GM21529 (cell line): ENCODE results near the gene DUS4L.
"Not testable (repeated sequence)": the region's sequence is repeated elsewhere in the genome, so short reads cannot be mapped to it uniquely, and the experiment has no call there.

Experiments used
- ATAC-seq: cut with Tn5 transposase; IDR thresholded peaks from one replicate; pipeline ENCODE4 v1.9.1; 2021; ENCODE audit not compliant: unreplicated experiment

Gene DUS4L, protein sequence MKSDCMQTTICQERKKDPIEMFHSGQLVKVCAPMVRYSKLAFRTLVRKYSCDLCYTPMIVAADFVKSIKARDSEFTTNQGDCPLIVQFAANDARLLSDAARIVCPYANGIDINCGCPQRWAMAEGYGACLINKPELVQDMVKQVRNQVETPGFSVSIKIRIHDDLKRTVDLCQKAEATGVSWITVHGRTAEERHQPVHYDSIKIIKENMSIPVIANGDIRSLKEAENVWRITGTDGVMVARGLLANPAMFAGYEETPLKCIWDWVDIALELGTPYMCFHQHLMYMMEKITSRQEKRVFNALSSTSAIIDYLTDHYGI

DNA sequence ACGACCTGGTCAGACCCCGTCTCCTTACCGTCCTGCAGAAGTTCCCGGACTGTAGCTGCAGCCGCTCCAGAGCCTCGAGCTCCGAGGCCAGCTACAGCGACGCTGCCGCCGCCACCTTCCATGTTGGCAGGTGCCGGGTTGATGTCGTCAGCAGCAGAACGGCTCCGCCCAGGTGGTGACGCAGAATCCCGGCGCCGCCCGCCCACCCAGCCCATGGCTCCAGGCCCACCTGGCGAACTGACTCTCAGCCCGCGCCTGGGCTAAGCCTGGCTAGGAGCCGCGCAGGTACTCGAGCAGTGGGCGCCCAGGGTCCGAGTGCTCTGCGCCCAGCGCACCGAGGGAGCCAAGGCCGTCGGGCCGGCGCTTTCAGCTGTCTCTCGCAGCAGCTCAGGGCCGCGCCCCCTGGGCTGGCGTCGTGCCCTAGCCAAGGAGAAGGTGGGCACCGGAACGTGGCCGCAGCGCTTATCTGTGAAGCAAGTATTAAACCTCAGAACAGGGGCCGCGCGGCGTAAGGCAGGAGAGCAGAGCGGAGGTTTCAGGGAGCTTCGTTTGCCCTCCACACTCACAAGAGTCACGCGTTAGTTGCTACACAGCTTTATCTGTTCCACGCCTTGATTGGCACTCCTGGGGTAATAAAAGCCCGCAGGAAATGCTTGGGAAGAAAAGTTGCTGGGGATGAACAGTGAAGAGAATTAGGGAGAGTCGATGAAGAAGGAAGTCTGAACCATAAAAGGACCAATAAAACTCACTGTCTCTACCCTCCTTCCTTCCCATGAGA is at the start of gene DUS4L, which contains the start of gene COG5:
Gene DUS4L, plus strand, starts transcription at position 197 of the 778 bp plus-strand sequence. CDS start 3,100 bp downstream, outside the sequence.
Gene COG5, minus strand, starts transcription at position 146 of the 778 bp plus-strand sequence. Its CDS starts 24 bp downstream, at position 122.
- peak; percentile 97 for ATAC-seq

GRCh38 chr7:107526672-107527071 is 37.1 kb upstream of the DUS4L start:
- no peak for ATAC-seq

DNA sequence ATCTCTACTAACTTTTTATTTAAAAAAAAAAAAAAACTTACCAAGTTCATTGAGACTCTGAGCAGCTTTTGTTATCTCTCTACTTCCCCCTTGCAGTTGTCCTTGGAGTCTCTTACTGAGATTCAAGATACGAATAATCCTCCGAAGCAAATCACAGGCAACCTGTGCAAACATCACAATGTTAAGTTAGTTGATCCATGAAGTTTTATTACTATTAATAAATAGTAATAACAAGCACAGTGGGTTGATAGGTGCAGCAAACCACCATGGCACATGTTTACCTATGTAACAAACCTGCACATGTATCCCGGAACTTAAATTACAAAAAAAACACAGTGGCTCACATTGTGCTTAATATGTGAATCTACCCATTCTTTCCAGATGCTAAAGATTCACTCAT is 36.6 kb upstream of the DUS4L start:
- no peak for ATAC-seq

GRCh38 chr7:107528461-107528860 is 35.3 kb upstream of the DUS4L start:
- no peak for ATAC-seq

DNA sequence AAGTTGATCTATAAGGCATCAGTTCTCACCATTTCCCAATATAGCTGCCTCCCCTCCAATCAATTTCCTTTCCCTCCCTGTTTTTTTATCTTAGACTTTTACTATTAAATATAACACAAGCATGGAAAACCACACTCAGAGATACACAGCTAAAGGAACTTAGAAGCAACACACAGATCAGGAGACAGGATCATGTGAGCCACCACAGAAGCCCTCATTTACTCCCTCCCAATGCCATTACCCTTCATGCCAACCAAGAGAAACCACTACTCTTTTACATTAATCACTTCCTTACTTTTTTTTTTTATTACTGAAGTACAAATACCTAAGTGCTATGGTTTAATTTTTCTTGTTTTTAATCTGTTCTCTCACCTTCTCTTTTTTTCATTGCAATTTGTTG is 33.0 kb upstream of the DUS4L start:
- ATAC-seq, result no peak

DNA sequence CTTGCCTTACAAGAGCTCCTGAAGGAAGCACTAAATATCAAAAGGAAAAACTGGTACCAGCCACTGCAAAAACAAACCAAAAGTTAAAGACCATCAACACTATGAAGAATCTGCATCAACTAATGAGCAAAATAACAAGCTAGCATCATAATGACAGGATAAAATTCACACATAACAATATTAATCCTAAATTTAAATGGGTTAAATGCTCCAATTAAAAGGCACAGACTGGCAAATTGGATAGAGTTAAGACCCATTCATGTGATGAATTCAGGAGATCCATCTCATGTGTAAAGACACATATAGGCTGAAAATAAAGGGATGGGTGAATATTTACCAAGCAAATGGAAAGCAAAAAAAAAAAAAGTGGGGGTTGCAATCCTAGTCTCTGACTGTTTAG is 29.6 kb upstream of the DUS4L start:
- no peak for ATAC-seq

- ATAC-seq, result not testable (repeated sequence)
These were observed 26.5 kb upstream of the DUS4L start for GRCh38 chr7:107537228-107537627.

GRCh38 chr7:107538001-107538400 is 25.8 kb upstream of the DUS4L start:
- no peak for ATAC-seq

GRCh38 chr7:107543338-107543993 is 20.3 kb upstream of the DUS4L start:
- no peak for ATAC-seq

GRCh38 chr7:107544848-107545591 is 18.8 kb upstream of the DUS4L start:
- no peak for ATAC-seq

DNA sequence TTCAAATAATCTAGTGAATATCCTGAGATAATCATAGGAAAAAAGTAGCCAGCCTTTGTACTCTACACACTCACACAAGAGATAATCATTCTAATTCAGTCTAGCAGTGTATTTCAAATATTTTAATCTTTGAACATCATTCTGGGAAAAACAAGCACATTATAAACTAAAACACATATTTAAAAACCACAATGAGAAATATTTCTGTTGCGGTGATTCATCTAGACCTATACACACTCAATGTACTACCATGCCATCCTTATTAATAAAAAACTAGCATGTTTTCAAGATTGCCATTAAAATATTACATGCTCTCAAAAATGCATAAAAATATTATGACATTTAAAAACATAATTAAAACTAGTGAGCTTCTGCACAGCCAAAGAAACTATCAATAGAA is 11.8 kb upstream of the DUS4L start:
- no peak for ATAC-seq

DNA sequence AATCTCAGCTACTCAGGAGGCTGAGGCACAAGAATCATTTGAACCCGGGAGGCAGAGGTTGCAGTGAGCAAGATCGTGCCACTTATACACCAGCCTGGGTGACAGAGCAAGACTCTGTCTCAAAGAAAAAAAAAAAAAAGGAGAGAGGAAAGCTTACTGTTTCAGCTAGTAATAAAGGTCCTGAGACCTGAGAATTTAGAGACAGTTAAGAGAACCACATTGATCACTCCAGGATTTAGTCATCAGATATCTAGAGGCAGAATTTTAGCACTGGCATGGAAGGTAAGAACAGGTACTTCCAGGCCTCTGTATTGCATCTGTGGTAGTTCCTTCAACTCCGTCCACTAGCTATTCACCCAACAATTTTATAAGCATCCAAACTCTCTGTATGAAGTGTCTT is 7.9 kb upstream of the DUS4L start:
- ATAC-seq, result no peak

GRCh38 chr7:107559864-107560263 is 3.9 kb upstream of the DUS4L start:
- no peak for ATAC-seq

DNA sequence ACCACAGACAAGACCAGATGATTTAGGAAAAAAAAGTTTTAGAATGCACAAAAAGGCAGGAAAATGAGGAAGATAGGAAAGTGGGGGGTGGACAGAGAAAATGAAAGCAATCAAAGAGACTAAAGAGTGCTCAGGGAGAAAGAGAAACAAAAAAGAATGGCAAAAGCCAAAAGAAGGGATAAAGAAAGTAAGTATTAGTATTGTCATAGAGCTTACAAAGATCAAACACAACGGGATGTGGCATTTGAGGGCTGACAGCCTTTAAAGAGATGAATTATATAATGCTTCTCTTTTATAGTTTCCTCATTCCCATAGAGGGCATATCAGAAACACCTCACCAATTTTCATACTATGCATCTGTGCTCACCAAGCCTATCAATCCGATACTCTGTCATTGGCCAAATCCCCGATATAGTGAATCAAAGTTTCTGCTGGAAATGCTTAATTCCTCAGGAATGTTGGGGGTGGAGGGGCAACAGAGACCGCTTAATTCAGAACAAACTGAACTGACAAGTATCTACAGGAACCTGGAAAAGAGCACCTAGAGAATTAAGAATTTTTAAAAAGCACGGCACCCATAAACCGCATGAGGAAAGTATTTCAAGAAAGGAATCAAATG is 2.8 kb upstream of the DUS4L start:
- no peak for ATAC-seq

DNA sequence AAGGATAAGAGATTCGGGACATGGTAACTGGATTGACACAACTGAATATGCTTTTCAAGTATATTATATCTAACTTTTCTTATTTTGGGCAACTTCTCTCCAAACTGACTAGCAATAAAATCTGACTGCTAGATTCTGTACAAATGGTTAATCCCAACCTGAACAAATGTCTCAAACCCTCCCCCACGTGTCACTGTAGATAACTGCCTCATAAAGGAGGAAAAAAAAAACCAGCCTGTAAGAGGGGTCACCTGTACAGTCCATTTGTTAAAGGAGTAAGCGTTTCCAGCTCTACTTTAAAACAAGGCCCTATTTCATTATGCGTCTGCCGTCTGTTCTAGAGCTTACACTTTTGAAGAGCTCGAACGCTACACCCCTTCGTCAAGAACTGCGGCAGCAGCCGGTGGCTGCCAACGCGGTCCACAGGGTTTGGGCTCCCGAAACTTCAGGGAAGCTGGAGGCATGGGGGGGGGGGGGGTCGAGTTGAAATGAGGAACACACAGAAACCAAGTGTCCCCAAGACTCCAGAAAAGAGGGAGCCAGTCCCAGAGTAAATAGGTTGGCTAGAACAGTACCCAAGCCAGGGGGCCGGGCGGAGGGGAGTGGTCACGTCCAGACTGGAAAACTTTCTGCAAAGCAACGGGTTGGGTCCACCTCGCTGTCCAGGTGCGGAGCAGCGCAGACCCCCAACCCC is 543 bp upstream of the DUS4L start:
- ATAC-seq, result peak; percentile 61

- no peak for ATAC-seq
These were observed 955 bp downstream of the DUS4L start for GRCh38 chr7:107564553-107565298.

GRCh38 chr7:107570298-107570697 is 6.5 kb downstream of the DUS4L start:
- no peak for ATAC-seq

DNA sequence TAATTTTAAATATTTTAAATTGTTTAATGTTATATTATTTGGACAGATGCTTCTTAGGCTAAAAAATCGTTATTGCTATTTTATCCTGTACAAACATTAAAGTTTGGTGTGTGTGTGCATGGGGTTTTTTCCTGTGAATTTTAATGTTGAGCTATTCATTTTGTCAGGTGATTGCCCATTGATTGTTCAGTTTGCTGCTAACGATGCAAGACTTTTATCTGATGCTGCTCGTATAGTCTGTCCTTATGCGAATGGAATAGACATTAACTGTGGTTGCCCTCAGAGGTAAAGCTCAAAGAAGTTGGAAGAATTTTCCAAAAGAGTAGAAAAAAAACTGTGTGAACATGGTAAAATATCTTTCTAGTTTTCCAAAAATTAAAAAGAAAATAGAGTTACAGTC is 9.8 kb downstream of the DUS4L start:
- no peak for ATAC-seq

DNA sequence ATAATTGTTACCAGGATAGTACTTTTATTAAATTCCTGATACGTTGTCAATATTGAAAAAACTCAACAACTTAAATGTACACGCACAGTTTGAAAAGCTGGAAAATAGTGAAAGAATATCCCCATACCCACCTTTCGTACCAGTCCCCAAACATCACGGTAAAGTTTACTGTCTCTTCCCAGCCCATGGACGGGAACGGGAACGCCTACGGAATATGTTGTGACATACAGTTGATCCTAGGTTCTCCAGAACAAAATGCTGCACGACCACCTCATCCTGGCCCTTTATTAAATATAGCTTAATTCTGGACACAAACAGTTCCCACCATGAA is 15.7 kb downstream of the DUS4L start:
- peak; percentile 4 for ATAC-seq
